Adipose tissue (tissue), 3 donors: ENCODE data around the gene SLC6A18. TPM values are rescaled to one million over a fixed set of nuclear protein-coding genes. Genes with fewer than 3 reads are reported as not detected.

Source experiments
- H3K27ac ChIP-seq: one replicate; pipeline ENCODE4 v1.5.1; 2013; ENCODE audit warnings: low read depth, low read length
- WGBS, 3 donors: extraction: QIAGEN DNeasy Blood & Tissue Kit; methylation state at CpG; one replicate each; pipeline ENCODE4 v1.1.7; 2013; 5-methylcytosine and 5-hydroxymethylcytosine counted together
- polyA plus RNA-seq, 3 donors: library from polyadenylated mRNA; stranded (reverse); fragments of 200-250 nt; gene quantifications; one replicate each; pipeline ENCODE4 v1.2.3, GENCODE V29; 2013
- donor health status: healthy with polysubstance abuse.
- donor health status: Bipolar disorder and iron deficiency.
- donor health status: healthy.

SLC6A18 gene
- polyA plus RNA-seq, 3 donors, result not detected

DNA sequence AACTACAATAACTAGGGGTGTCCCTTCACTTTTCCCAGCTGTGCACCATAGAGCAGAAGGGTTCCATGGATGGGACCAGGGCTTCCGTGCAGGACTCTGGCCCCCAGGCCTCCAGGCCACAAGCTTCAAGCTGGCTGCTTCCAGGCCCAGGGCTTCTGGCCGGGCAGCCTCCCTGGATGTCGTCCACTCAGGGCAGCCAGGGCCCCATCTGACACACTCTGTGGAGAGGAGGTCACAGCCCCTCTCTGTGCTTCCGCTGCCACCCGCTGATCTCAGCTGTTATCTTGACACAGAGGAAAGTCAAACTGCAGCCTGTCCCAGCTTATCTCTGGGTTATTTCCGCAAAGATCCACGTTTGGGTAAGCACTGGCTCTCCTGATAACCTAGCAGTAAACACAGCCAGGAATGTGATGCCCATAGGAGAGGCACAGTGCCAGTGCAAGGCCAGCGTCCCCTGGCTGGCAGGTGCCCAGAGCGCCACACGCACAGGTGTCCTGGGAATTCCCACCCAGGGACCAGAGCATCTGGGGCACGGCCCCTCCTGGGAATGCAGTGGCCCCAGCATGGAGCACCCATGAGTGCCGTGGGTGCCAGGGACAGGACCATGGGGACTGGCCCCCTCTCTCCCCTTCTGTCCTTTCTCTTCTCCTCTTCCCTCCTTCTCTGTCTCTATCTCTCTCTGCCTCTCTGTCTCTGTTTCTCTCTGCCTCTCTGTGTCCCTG lies 39.4 kb upstream of the SLC6A18 start:
- H3K27ac ChIP-seq, result no peak overlapping the region
- WGBS, 3 donors, result 20 to 64% (median 64%) methylated on average over 12 of the region's 12 CpGs

DNA sequence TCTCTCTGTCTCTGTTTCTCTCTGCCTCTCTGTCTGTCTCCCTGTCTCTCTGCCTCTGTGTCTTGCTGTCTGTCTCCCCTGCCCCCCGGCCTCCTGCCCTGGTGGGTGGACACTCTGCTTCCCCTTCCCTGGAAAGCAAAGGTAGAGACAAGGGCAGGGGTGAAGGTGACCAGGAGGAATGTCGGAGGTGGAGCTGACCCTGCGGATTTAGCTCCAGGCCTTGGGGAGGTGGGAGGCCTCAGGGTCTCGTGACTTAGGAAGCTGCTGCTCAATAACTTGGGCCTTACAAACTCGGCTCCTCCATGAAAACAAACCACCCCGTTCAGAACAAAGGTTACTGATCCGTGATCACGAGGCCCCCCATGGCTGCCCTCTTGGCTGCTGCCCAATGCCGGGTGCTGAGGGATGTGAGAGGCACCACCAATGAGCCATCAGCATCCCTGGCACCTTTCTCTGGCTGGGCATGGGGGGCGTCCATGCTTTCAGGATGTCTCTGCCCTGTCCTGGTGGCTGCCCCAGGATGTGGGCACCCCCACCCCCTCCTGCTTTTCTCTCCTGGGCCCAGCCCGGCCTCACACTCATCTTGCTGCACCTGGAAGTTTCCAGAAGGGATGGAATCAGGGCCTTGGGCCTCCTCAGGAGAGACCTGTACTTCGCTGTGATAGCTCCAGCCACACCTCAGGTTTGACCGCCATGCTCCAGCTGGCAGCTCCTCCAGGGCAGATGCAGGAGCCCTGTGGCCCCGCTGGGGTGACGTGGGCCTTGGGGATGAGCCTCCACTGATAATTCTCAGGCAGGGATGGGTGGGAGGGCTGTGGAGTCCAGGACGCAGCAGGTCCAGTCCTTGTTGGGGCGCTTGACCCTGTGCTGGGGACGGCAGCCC lies 38.6 kb upstream of the SLC6A18 start:
- WGBS, 3 donors, result 72 to 77% (median 75%) methylated on average over 18 of the region's 18 CpGs
- no peak overlapping the region for H3K27ac ChIP-seq

DNA sequence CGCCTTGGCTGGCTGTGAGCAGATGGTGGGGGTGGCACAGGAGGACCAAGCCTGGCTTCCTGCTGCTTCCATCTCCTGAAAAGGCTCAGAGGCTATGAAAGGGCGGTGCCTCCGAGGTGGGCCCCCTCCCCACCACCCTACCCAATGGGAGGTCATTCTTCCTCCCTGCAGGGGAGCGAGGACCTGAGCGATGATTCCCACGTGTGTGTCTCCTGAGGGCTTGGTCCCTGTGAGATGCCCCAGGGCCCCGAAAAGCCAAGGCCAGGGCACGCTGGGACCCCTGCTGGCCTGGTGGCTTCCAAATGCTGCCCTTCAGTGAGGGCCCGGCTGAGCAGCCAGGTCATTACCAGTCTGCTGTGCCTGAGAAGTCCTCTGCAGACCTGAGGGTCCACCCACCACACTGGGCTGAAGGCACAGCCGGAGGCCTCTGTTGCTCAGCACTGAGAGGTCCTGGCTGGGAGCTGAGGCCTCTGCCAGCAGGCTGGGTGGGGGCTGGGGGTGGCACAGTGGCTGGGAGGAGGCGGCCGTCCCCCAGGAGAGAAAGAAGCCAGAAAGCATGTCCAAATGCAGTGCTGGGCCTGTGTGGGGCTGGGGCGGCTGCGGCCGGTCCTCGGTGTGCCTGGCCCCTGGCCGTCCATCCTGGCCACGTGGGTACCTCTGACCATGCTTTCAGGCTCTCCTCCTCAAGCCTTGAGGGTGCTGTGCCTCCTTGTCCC lies 37.8 kb upstream of the SLC6A18 start:
- WGBS, 3 donors, result 82 to 89% (median 88%) methylated on average over 17 to 18 of the region's 18 CpGs
- H3K27ac ChIP-seq, result no peak overlapping the region

DNA sequence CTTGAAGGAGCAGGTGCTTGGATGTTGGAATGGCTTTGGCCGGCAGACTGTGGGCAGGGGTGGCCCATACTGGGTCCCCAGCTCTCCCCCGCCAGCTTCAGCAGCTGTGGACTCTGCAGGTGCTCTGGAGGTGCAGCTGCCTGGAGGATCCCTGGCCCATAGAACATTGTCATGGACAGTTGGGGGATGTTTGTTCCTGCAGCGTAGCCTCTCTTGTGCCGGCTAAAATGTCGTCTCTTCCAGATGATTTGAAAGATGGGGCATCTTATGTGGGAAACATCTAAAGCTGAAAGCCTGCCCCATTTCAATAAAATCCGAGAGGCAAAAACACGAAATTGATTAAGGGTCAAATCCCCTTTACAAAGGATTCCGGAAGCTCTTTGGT lies 37.2 kb upstream of the SLC6A18 start:
- no peak overlapping the region for H3K27ac ChIP-seq
- WGBS, 3 donors, result 91 to 95% (median 94%) methylated on average over 8 of the region's 8 CpGs

DNA sequence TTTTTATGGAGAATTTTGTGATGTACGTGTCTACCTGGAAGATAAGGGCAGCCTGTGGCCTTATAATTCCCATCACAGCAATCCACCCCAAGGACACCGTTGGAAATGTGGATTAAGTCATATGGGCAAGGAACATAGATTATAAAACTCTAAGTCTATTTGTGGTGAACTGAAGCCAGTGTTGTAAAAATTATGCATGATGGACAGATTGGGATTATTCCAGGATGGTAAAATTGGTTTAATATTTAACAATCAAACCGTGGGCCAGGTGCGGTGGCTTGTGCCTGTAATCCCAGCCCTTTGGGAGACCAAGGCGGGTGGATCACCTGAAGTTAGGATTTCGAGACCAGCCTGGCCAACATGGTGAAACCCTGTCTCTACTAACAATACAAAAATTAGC lies 36.7 kb upstream of the SLC6A18 start:
- H3K27ac ChIP-seq, result no peak overlapping the region
- 18 to 64% (median 59%) methylated on average over 6 of the region's 6 CpGs for WGBS, 3 donors

DNA sequence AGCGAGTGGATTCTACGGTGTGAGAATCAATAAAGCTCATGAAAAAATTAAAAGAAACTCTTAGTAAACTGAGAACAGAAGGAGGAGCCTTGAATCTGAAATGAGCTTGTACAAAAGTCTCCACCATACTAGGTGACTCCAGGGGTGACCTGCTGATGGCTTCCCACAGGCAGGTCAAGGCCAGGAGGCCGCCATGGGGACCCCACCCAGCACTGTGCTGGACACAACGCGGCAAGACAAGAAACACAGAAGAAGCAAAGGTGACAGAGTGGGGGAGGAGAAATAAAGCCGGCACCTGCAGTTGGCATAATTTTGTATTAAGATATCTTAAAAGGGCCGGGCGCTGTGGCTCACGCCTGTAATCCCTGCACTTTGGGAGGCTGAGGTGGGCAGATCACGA lies 35.9 kb upstream of the SLC6A18 start:
- WGBS, 3 donors, result 72 to 88% (median 82%) methylated on average over 10 of the region's 10 CpGs

DNA sequence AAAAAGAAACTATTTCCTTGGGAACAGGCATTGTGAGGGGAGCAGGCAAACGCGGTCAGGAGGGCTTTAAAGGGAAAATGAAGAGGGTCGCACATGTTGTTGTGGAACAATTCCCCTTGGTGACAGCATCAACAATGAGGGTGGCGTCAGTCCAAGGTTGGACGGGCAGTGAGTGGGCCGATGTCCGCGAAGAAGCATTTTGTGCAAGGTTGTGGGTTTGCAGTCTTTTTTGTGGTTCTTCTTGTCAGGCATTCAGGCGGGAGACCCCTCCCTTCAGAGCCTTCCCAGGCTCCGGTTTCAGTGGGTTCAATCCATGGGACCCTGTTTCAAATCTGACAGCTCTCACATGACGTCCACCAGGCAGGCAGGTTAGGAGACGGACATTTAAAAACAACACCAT lies 34.9 kb upstream of the SLC6A18 start:
- 66 to 85% (median 77%) methylated on average over 12 of the region's 12 CpGs for WGBS, 3 donors
- H3K27ac ChIP-seq, result no peak overlapping the region

More for the DNA sequence above, 35.9 kb upstream of the SLC6A18 start:
- no peak overlapping the region for H3K27ac ChIP-seq

DNA sequence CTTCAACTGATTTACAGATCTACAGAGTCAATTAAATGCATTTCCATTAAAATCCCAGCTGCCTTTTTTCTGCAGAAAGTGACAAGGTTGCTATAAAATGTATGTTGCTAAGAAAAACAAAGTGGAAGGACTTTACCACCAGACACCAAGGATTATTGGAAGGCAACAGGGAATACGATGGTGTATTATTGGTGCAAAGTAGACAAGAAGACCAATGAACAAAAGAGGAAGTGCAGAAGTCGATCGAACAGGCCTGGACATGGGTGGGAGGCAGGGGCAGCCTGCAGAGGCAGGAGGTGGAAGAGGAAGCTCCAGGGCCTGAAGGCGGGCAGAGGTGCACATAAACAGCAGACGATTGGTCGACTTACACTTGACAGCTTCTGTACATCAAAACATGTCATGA lies 34.3 kb upstream of the SLC6A18 start:
- WGBS, 3 donors, result 13 to 59% (median 14%) methylated on average over 6 of the region's 6 CpGs

DNA sequence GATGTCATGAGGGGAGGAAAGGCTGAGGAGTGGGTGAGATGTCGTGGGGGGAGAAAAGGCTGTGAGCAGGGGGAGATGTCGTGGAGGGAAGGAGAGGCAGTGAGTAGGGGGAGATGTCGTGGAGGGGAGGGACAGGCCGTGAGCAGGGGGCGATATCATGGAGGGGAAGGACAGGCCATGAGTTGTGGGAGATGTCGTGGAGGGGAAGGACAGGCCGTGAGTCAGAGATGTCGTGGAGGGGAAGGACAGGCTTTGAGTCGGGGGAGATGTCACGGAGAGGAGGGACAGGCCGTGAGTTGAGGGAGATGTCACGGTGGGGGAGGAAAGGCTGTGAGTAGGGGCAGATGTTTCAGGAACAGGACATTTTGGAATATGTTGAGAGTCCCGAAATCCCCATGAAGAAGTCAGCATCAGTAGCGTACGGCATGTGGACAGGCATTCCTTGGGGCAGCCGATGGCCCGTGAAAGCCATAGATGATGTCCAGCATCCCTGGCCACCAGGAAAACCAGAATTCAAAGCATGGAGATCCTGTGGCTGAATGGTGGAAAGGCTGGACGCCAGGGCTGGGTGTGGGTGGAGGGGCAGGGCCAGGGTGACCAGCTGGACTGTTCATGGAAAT lies 32.1 kb upstream of the SLC6A18 start:
- 69 to 87% (median 73%) methylated on average over 18 of the region's 18 CpGs for WGBS, 3 donors
- H3K27ac ChIP-seq, result no peak overlapping the region

More for the DNA sequence above, 34.3 kb upstream of the SLC6A18 start:
- no peak overlapping the region for H3K27ac ChIP-seq

DNA sequence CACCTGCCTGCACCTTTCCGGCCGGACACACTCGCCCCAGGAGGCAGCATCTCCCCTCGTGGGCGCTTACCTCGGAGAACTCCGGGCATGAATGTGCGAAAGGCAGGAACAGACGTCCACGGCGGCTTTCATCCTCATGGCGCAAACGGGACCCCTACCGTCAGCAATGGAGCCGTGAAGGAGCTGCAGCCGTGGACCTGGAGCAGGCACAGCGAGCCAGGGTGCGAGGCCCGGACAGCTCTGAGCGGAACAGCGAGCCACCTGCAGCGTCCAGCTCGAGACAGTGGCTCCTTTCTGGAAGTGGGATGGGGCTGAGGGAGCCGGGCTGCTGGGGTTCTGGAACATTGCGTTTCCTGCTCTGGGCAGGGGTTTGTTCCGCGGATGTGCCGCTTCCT lies 31.6 kb upstream of the SLC6A18 start:
- 80 to 87% (median 81%) methylated on average over 28 of the region's 28 CpGs for WGBS, 3 donors
- no peak overlapping the region for H3K27ac ChIP-seq

DNA sequence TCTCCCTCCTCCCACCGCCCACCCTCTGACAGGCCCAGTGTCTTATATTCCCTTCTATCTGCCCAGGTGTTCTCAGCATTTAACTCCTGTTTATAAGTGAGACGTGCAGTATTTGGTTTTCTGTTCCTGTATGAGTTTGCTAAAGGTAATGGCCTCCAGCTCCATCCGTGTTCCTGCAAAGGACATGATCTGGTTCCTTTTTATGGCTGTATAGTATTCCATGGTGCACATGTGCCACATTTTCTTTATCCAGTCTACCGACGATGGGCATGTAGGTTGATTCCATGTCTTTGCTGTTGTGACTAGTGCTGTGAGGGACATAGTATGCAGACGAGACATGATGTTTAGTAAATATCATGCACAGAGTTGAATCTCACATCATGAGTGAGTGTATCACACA lies 30.8 kb upstream of the SLC6A18 start:
- no peak overlapping the region for H3K27ac ChIP-seq
- 88 to 90% (median 89%) methylated on average over 6 of the region's 6 CpGs for WGBS, 3 donors

DNA sequence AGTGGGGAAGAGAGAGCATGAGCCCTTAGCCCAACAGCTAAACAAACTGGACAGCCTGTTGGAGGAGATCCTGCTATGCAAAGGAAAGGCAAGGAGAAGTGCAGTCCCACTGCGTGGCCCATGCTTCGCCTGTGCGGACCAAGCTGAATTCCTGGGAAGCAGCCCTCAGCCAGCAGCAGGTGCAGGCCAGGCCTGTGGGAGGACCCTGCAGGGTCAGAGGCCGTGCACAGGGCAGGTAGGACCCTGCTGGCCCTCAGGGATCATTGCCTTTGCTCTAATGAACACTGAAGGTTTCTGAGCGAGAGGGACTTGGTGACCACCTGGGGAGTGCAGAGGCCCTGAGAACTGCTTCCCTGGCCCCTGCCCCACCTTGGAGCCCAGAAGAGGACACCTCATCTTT lies 29.7 kb upstream of the SLC6A18 start:
- no peak overlapping the region for H3K27ac ChIP-seq
- 89 to 95% (median 90%) methylated on average over 5 of the region's 5 CpGs for WGBS, 3 donors

DNA sequence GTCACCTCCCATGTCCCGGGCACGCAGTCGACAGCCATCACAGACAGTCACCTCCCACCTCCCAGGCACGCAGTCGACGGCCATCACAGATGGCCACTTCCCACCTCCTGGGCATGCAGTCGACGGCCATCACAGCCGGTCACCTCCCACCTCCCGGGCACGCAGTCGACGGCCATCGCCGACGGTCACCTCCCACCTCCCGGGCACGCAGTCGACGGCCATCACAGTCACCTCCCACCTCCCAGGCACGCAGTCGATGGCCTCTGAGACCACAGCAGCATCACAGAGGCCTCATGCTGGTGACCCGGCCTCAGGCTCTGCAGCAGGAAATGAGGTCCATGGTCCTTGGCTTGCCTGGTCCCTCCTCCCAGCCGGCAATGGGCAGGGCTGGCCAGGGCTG lies 29.3 kb upstream of the SLC6A18 start:
- WGBS, 3 donors, result 80 to 87% (median 84%) methylated on average over 24 of the region's 24 CpGs
- H3K27ac ChIP-seq, result no peak overlapping the region

DNA sequence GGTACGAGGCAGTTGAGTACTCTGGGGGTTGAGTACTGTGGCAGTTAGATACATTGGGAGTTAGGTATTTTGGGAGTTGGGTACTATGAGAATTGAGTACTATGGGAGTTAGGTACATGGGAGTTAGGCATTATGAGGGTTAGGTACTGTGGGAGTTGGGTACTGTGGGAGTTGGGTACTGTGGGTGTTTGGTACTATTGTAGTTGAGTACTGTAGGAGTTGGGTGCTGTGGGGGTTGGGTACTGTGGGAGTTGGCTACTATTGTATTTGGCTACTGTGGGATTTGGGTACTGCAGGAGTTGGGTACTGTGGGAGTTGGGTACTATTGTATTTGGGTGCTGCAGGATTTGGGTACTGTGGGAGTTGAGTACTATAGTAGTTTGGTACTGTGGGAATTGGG lies 28.6 kb upstream of the SLC6A18 start:
- H3K27ac ChIP-seq, result no peak overlapping the region
- 64 to 96% (median 77%) methylated on average over 1 of the region's 1 CpG for WGBS, 3 donors

DNA sequence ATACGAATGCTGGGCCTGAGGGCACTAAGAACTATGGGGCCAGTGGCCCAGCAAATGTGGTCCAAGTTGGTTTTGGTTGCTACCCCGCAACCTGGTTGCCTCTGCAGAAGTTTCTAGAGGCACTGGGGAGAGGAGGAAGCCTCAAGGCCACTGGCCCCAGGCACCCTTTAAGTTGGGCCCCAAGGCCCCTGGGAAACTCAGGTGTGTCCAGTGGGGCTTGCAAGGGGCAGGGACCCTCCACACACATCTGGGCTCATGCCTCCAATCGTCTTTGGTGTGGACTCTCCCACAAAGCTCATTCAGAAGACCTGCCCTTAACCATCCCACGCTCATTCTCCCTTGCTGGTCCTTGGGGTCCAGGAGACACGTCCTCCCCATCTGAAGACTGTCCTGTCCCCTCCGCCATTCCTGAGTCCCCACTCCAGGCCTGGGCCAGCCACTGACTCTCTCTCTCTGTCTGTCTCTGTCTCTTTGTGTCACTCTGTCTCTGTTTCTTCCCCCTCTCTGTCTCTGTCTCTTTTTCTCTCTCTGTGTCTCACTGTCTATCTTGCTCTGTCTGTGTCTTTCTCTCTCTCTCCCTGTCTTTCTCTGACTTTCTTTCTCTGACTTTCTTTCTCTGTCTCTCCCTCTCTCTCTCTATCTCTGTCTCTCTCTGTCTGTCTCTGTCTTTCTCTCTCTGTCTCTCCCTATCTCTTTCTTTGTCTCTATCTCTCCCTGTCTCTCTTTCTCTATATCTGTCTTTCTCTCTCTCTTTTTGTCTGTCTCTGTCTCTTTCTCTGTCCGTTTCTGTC lies 27.1 kb upstream of the SLC6A18 start:
- 87 to 91% (median 89%) methylated on average over 7 of the region's 7 CpGs for WGBS, 3 donors
- no peak overlapping the region for H3K27ac ChIP-seq

DNA sequence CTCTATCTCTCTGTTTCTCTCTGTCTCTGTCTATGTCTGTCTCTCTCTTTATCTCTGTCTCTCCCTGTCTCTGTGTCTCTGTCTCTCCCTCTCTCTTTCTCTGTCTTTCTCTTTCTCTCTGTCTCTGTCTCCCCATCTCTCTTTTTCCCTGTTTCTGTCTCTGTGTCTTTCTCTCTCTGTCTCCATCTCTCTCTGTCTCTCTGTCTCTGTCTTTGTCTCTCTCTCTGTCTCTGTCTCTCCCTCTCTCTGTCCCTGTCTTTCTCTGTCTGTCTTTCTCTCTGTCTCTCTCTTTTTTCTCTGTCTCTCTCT lies 25.9 kb upstream of the SLC6A18 start:
- no peak overlapping the region for H3K27ac ChIP-seq

DNA sequence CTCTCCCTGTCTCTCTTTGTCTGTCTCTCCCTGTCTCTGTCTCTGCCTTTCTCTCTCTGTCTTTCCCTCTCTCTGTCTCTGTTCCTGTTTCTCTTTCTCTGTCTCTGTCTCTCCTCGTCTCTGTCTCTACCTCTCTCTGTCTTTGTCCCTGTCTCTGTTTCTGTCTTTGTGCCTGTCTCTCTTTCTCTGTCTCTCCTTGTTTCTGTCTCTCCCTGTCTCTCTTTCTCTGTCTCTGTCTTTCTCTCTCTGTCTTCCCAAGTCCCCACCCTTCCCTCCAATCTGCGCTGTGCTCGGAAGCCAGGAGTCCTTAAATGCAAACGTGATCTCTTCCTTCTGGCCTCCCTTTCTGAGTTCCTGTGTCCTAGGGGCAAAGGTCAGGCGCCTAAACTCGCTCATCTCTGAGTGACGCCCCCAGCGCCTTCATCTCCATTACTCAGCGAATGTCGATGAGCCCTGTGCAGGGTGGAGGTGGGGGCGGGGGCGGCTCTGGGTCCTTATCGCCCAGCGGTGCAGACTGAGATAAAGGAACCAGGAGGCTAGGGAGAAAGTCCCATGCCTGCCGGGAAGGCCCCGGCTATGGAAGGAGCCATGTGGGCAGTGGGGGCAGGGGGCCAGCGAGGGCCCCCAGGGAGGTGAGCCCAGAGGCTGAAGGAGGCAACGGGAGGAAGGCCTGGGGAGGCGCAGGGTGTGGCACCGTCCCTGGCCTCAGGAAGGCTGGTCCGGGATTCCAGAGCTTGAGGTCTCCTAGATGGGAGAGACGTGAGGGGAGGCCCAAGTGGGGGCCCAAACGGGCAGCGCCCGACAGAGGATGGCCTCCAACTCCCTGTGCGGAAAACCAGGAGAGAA lies 25.3 kb upstream of the SLC6A18 start:
- H3K27ac ChIP-seq, result no peak overlapping the region
- 43 to 51% (median 45%) methylated on average over 26 of the region's 26 CpGs for WGBS, 3 donors
